Upper lobe of right lung (tissue), 1 donor: ENCODE data around the gene RNF212B. TPM values are rescaled to one million over a fixed set of nuclear protein-coding genes. Genes with fewer than 3 reads are reported as not detected.

Experiments used
- ATAC-seq: fragments of 200-7000 bp; cut with Tn5 transposase; one replicate; pipeline ENCODE4 v1.9.1; 2020; ENCODE audit warnings: mild to moderate bottlenecking, moderate library complexity
- DNase-seq: peaks from one replicate; pipeline ENCODE4 v3.0.0-alpha.2; 2020
- H3K27ac ChIP-seq: fragments of 200-600 bp; one replicate; pipeline ENCODE4 v1.8.0; 2022
- H3K27me3 ChIP-seq: fragments of 200-600 bp; one replicate; pipeline ENCODE4 v1.8.0; 2022; ENCODE audit warnings: mild to moderate bottlenecking
- H3K36me3 ChIP-seq: fragments of 200-600 bp; one replicate; pipeline ENCODE4 v1.8.0; 2022
- H3K4me1 ChIP-seq: fragments of 200-600 bp; one replicate; pipeline ENCODE4 v1.8.0; 2022
- H3K4me3 ChIP-seq: fragments of 200-600 bp; one replicate; pipeline ENCODE4 v1.8.0; 2022; ENCODE audit warnings: mild to moderate bottlenecking
- H3K9me3 ChIP-seq: fragments of 200-600 bp; one replicate; pipeline ENCODE4 v1.8.0; 2022
- CTCF ChIP-seq: fragments of 200-600 bp; IDR thresholded peaks from one replicate; pipeline ENCODE4 v1.8.0; 2022; ENCODE audit warnings: antibody characterized with exemption
- intact Hi-C: fragments of 100-400 bp; cut with DNase I; formaldehyde crosslinking; loops from one replicate; pipeline ENCODE4 v1.11.0; 2022
- total RNA-seq: library from RNA; stranded (reverse); fragmentation: NEBNext Ultra II Directional; extraction: Animal tissue kit (Norgen Biotek cat#: 25700); gene quantifications from one replicate; pipeline ENCODE4 v1.2.1, GENCODE V29; 2021
- donor health status: DM: no; HTN: yes; CAD: no; lungs with severe emphysema.

The RNF212B gene
- total RNA-seq, 1 donor from 2014 or later: not detected

- H3K9me3 ChIP-seq: no peaks in the 10 kb centered on the region
- H3K27me3 ChIP-seq: no peaks in the 10 kb centered on the region
- peak; percentile 96 for ATAC-seq
- DNase-seq: peak; percentile 98
- H3K36me3 ChIP-seq: peaks cover 29% of the 10 kb centered on the region
- intact Hi-C loops: no loop called here
- peaks cover 22% of the 10 kb centered on the region for H3K4me1 ChIP-seq
- TF ChIP-seq CTCF: no peak
- H3K4me3 ChIP-seq: peak within 1 kb of the TSS; percentile 91
- peak within 1 kb of the TSS; percentile 96 for H3K27ac ChIP-seq
Measured at GRCh38 chr14:23320584-23321571, 83.1 kb downstream of the RNF212B start, which contains the start of gene PABPN1. Gene PABPN1 (plus strand): TSS chr14:23321457. CDS start chr14:23321470, 13 bp downstream.

GRCh38 chr14:23321572-23322547 lies 84.1 kb downstream of the RNF212B start:
- Histone ChIP-seq H3K9me3 (no peaks in the 10 kb centered on the region), H3K4me3 (peak overlapping the region; percentile 91), H3K36me3 (peaks cover 29% of the 10 kb centered on the region), H3K27ac (peak overlapping the region; percentile 96), H3K27me3 (no peaks in the 10 kb centered on the region), H3K4me1 (peaks cover 22% of the 10 kb centered on the region)
- no peak for TF ChIP-seq CTCF
- intact Hi-C loops: no loop called here
- DNase-seq: peak; percentile 84
- ATAC-seq: peak; percentile 35

Other genes with a start within 250 kb of the RNF212B start
- 8.4 TPM for gene C14orf93, start 227.8 kb upstream of the RNF212B start, total RNA-seq
- 75.7 TPM for gene PSMB5, start 203.0 kb upstream of the RNF212B start, total RNA-seq
- not detected for gene PSMB11, start 195.7 kb upstream of the RNF212B start, total RNA-seq
- 7.8 TPM for gene CDH24, start 180.4 kb upstream of the RNF212B start, total RNA-seq
- 161 TPM for gene ACIN1, start 142.8 kb upstream of the RNF212B start, total RNA-seq
- 55.3 TPM for gene C14orf119, start 142.4 kb upstream of the RNF212B start, total RNA-seq
- gene CIROP, start 132.9 kb upstream of the RNF212B start, total RNA-seq: not detected
- gene CEBPE, start 118.7 kb upstream of the RNF212B start, total RNA-seq: not detected
- 49.8 TPM for gene SLC7A8, start 54.3 kb upstream of the RNF212B start, total RNA-seq
- 11.0 TPM for gene HOMEZ, start 48.2 kb downstream of the RNF212B start, total RNA-seq
- 14.6 TPM for gene PPP1R3E, start 64.9 kb downstream of the RNF212B start, total RNA-seq
- 53.0 TPM for gene BCL2L2, start 68.9 kb downstream of the RNF212B start, total RNA-seq
- 118 TPM for gene PABPN1, start 83.5 kb downstream of the RNF212B start, total RNA-seq
- gene SLC22A17, start 115.0 kb downstream of the RNF212B start, total RNA-seq: 12.1 TPM
- 10.4 TPM for gene EFS, start 127.2 kb downstream of the RNF212B start, total RNA-seq
- not detected for gene IL25, start 134.9 kb downstream of the RNF212B start, total RNA-seq
- 0.96 TPM for gene CMTM5, start 139.1 kb downstream of the RNF212B start, total RNA-seq
- gene MYH6, start 170.3 kb downstream of the RNF212B start, total RNA-seq: 3.4 TPM
- 0.12 TPM for gene MYH7, start 197.7 kb downstream of the RNF212B start, total RNA-seq
- gene NGDN, start 231.8 kb downstream of the RNF212B start, total RNA-seq: 32.3 TPM